Measurements from ENCODE around the gene DARS1.

DNA sequence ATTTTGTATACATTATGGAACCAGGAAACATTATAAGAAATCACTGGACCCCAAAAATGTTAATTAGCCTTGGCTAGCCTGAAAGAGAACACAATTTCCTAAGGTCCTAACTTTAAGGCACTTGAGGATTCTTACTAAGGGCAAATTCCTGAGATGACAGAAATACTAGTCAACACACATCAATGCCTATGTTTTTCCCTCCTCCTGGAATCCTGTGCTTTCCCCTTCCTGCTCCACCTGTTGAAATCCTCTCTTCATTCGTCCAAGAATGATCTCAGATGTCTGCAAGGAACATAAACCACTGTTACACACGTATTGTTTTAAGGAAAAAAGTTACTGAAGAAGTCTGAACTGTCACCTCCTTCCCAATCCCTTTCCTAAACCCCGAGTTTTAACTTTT is 21.2 kb upstream of the DARS1 start:
- TF ChIP-seq POLR2AphosphoS5 (IDR thresholded peaks at IDR 0.05; ENCODE audit: low read depth, low read length) (no peak), EP300 (IDR thresholded peaks at IDR 0.05; ENCODE audit: borderline replicate concordance in 1 of 2, low read depth in 1 of 2, low read length in 1 of 2) (no peak), MXI1 (IDR thresholded peaks at IDR 0.05; ENCODE audit: low read depth, low read length) (no peak), FOXM1 (IDR thresholded peaks at IDR 0.05; ENCODE audit: low read depth) (no peak)
- TF ChIP-seq, protein P1, sequence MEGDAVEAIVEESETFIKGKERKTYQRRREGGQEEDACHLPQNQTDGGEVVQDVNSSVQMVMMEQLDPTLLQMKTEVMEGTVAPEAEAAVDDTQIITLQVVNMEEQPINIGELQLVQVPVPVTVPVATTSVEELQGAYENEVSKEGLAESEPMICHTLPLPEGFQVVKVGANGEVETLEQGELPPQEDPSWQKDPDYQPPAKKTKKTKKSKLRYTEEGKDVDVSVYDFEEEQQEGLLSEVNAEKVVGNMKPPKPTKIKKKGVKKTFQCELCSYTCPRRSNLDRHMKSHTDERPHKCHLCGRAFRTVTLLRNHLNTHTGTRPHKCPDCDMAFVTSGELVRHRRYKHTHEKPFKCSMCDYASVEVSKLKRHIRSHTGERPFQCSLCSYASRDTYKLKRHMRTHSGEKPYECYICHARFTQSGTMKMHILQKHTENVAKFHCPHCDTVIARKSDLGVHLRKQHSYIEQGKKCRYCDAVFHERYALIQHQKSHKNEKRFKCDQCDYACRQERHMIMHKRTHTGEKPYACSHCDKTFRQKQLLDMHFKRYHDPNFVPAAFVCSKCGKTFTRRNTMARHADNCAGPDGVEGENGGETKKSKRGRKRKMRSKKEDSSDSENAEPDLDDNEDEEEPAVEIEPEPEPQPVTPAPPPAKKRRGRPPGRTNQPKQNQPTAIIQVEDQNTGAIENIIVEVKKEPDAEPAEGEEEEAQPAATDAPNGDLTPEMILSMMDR (IDR thresholded peaks at IDR 0.05): no peak
- TF ChIP-seq, protein P2, sequence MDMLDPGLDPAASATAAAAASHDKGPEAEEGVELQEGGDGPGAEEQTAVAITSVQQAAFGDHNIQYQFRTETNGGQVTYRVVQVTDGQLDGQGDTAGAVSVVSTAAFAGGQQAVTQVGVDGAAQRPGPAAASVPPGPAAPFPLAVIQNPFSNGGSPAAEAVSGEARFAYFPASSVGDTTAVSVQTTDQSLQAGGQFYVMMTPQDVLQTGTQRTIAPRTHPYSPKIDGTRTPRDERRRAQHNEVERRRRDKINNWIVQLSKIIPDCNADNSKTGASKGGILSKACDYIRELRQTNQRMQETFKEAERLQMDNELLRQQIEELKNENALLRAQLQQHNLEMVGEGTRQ (IDR thresholded peaks at IDR 0.05; ENCODE audit: borderline replicate concordance, low read depth, low read length): no peak
- TF ChIP-seq, protein P3, sequence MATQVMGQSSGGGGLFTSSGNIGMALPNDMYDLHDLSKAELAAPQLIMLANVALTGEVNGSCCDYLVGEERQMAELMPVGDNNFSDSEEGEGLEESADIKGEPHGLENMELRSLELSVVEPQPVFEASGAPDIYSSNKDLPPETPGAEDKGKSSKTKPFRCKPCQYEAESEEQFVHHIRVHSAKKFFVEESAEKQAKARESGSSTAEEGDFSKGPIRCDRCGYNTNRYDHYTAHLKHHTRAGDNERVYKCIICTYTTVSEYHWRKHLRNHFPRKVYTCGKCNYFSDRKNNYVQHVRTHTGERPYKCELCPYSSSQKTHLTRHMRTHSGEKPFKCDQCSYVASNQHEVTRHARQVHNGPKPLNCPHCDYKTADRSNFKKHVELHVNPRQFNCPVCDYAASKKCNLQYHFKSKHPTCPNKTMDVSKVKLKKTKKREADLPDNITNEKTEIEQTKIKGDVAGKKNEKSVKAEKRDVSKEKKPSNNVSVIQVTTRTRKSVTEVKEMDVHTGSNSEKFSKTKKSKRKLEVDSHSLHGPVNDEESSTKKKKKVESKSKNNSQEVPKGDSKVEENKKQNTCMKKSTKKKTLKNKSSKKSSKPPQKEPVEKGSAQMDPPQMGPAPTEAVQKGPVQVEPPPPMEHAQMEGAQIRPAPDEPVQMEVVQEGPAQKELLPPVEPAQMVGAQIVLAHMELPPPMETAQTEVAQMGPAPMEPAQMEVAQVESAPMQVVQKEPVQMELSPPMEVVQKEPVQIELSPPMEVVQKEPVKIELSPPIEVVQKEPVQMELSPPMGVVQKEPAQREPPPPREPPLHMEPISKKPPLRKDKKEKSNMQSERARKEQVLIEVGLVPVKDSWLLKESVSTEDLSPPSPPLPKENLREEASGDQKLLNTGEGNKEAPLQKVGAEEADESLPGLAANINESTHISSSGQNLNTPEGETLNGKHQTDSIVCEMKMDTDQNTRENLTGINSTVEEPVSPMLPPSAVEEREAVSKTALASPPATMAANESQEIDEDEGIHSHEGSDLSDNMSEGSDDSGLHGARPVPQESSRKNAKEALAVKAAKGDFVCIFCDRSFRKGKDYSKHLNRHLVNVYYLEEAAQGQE (IDR thresholded peaks at IDR 0.05; ENCODE audit: low read depth, low read length): no peak

All from SK-N-SH (cell line).